GM04504 (cell line): ENCODE data around the gene PACSIN1.

Source experiments
- DNase-seq: peaks from one replicate; pipeline ENCODE4 v3.0.0-alpha.2; 2012; ENCODE audit warnings: low read depth

The PACSIN1 gene

GRCh38 chr6:34581561-34581920 lies 115.7 kb downstream of the PACSIN1 start:
- DNase-seq, result no peak

GRCh38 chr6:34583461-34583860 lies 117.6 kb downstream of the PACSIN1 start:
- DNase-seq, result no peak

- no peak for DNase-seq
Observed at GRCh38 chr6:34583861-34584604, 118.2 kb downstream of the PACSIN1 start.

GRCh38 chr6:34584694-34585093 lies 118.8 kb downstream of the PACSIN1 start:
- no peak for DNase-seq
